Measurements from ENCODE around the gene BAIAP2L1.
"Not testable (repeated sequence)": the region's sequence is repeated elsewhere in the genome, so short reads cannot be mapped to it uniquely, and the experiment has no call there.

BAIAP2L1 gene

DNA sequence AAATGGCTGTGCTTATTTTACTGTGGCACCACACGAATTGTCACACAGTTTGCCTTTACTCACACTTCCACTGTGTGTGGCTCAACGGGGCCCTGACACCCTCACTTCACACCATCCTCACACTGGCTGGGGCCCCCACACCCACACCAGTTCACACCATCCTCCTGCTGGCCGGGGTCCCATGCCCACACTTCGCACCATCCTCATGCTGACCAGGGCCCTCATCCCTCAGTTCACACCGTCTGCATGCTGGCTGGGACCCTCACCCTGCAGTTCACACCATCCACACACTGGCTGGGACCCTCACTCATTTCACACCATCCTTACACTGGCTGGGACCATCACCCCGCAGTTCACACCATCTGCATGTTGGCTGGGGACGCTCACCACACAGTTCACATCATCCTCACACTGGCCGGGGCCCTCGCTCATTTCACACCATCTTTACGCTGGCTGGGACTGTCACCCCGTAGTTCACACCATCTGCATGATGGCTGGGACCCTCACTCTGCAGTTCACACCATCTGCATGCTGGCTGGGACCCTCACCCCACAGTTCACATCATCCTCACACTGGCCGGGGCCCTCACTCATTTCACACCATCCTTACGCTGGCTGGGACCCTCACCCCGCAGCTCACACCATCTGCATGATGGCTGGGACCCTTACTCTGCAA lies 83.4 kb downstream of the BAIAP2L1 start:
- no peak for DNase-seq

DNA sequence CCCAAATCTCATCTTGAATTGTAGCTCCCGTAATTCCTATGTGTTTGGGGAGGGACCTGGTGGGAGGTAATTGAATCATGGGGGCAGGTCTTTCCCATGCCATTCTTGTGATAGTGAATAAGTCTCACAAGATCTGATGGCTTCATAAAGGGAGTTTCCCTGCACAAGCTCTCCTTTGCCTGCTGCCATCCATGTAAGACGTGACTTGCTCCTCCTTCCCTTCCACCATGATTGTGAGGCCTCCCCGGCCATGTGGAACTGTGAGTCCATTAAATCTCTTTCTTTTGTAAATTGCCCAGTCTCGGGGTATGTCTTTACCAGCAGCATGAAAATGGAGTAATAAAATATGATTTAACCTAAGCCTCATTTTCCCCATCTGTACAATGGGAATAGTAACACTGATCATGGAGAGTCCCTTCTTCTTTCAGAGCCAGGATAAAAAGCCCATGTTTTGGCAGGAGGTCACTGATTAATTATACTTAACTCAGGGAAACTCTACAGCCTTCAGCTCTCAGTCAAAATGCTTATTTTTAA lies 84.8 kb downstream of the BAIAP2L1 start:
- DNase-seq, result not testable (repeated sequence)

DNA sequence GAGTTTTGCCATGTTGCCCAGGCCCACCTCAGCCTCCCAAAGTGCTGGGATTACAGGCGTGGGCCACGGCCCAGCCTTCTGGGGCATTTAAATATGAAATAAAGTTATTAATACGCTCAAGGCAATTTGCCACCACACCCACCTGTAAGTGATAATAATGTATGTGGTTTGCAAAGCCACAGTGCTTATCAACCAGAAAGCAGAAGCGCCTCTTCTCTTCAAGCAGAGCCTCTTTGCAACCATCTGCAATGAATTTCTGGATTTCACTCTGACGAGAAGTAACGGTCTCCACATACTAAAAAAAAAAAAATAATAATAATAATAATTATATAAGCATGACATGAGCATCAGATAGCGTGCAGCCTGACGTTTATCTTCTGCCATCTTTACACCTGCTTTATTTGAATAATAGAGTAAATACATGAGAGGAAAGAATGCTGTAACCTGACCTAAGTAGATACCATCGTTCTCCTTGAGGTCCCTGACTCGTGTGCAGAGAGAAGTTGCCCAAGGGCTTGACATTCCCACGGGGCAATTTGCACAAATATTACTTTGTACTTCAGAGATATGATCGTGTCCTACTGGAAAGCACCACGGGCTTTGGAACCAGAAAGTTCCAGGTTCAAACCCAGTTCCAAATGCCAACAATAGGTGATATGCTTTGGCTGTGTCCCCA lies 85.4 kb downstream of the BAIAP2L1 start:
- no peak for DNase-seq

DNA sequence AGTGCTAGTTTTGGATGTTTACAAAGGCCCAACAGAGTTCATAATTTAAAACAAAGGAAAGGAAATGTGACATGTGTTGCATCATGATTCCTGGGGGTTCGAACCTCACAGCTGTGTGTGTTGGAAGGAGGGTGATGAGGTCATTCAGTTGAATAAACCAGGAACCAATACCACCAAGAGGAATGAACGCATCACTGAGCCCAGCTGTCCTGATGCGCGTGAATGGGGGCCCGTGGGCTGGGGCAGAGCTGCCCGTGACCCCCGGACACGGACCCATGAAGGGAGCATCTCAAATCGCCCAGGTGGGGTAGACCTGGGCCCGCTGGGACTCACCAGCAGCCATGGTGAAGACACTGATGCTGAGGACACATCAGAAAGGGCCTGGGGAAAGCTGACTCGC lies 86.4 kb downstream of the BAIAP2L1 start:
- DNase-seq, result no peak

DNA sequence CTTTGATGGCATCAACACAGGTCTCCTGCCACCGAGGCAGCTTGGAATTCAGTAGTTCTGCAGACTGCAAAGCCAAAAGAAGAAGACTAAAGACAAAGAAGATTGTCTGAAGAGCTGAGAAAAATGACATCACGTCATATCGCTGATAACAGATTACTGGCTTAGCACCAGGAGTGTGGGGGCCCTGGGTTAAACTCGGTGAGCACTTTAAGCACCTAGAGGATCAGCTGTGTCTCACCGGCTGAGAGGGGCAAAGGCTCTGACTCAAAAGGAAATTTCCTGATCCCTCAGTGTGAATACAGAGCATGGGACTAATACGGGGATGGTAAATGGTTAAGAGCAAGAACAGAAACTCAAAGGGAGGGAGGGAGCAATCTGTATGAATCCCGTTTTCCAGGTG lies 88.7 kb downstream of the BAIAP2L1 start:
- no peak for DNase-seq

DNA sequence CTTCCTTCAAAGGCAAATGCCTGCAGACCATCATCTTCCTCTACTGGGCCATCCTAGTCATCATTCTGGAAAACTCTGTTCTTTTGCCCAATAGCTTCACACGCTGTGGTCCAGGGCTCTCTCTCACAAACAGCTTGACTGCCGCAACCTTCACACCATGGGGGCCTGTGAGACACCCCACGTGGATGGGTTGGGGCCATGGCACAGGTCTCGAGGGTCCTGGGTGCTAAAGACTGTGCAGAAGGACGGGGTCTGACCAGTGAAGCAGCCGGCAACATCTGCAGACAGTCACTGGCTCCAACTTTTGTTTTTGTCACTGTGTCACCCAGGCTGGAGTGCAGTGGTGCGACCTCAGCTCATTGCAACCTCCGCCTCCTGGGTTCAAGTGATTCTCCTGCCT lies 91.3 kb downstream of the BAIAP2L1 start:
- no peak for DNase-seq

DNA sequence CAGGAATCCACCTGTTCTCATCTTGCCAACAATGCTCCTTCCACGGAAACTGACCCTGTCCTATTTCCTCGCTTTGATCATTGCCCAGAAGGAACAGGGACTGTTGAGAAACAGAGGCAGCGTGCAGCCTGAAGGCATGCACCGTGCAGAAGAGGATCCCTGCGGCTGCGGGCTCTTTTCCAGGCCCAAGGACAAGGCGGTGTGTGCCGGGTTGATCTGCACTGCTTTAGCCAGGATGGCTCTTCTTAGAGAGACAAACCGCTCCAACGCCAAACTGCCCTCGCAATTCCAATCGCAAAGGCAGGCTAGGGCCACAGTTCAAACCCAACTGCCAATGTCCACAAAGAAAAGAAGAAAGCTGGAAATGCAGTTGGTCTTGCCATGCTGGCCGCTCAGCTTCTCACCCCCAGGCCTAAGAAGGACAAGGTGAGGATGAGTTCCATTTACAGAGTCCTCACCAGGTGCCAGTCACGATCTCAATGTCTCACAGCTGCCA lies 92.9 kb downstream of the BAIAP2L1 start:
- no peak for DNase-seq

DNA sequence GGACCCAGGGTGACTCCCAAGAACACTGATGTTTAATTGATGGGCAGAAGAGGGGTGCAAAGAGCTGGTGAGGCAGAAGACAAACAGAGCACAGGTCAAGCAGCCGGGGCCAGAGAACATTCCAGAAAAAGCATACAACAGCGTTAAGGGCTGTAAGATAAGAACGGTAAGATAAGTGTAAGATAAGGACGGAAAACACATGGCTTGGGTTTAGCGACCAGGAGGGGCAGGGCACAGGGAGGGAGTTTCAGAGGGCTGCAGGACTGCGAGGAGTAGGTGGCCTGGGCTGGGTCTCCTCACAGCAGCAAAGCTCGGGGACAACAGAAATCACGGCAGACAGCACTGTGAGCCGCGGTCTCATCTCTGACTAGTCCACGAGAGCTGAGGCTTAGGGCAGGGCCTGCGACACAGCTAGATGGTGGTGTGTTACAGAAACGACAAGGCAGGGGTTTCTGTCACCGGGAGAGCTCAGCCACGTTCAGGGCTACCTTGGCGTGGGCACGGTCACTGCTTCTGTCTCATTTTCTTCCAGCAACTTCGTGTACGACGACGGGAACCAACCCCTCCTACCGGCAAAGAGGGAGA lies 94.8 kb downstream of the BAIAP2L1 start:
- no peak for DNase-seq

DNA sequence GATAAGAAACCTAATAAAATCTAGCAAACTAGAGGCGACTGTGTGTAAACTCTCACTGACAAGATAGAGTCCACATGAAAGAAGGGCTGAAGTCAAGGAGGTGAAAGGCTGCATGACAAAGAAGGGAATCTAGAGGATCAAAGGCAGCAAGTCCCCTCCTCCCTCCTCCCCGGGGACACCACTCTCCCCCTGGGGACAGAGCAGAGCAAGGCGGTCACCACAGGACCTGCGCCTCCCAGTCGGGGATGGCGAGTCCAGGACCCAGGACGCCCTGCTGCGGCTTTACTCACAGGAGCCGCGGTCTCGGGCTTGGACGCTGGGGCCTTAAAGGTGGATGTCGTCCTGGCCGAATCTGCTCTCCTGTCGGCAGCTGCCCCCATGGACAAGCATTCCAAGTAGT lies 97.0 kb downstream of the BAIAP2L1 start:
- no peak for DNase-seq

DNA sequence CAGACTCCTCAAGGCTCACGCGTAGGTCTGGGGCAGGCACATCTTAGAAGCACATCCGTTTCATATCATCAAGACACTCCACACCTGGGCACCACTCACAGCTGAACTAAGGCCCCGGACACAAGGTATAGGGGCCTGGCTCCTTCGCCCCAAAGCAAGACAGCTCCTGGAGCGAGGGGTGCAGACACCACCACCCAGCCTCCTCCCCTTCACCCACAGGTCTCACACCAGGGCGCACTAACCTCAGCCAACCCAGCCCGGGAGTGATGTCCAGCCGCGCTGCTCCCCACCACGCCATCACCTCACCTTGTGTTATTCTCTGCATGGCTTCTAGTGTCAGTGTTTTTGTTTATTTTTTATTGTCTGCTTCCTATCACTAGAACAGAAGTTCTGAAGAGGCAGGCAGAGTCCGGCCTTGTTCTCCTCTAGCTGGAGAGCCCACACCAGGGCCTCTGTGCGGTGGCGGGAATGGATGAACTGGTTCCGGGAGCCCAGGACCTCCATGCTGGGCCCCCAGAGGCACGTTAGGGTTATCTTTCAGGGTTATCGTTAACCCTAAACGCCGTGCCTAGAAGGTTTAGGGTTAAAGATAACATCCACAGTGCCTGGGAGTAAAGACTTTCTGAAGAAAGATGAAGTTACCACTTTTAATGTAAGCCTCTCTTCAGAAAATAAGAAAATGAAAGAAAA lies 97.6 kb downstream of the BAIAP2L1 start:
- no peak for DNase-seq

DNA sequence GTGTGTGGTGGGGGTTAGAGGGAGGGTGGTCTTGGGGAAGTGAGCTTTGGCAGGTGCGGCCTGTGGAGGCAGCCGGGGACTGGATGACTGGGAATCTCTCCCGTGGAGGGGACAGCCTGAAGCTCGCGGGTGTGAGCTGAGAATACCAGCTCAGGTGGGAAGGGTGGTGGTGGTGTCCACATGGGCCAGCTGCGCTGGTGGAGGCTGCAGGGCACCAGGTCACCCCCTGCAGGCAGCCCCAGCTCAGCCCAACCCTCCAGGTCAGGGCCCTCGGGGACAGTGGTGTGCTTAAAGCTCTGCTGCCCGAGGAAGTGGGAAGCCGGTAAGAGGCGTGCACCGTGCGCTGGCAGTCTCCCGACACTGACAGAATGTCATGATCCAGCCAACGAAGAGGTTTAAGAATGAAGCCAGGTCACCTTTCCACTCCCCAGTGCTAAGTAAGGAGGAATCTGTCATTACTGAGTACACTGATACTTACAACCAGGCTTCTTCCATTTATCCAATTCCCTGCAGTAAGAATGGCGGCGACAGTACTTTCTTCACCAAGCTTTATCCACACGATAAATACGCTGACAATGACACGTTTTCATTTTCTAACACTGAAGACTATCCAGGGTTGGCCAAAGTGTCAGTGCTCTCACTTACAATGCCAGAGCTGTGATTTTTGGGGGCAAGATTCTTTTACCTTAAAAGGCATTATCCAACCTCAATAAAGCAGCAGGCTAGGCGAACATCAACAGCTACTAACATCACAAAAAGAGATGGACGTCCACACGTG lies 99.0 kb downstream of the BAIAP2L1 start:
- DNase-seq, result no peak

DNA sequence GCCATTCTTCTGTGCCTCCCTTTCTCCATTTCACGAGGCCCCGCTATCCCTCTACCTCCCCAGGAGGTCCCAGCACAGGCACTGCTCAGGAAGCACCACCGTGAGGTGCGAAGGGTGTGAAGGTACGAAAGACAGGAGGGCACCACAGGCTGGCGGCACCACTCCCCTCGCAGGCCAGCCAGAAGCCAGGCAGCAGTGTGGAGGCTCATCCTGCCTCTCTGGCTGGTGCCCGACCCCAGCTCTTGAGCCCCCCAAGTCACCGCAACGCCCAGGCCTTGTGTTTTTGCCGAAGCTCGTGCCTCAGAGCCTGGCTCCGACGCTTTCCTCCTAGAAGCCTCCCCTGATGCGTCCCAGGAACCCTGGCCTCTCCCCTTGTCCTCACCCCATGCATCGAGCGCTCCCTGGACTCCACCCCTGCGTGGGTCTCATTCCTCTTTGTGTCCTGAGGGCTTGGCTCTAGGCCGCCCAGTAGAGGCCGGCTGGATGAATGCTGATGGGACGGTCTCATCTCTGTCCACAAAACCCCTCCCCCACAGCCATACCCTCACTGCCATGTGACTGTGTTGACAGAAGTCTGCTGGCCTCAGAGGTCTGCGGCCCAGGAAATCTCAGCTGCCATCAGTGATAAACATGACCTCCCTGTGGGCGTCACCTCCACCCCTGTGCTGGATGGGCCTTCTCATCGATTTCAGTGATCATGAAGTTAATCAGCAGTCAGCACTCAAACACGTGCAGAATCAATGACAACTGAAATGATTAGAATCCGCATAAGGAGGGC lies 100.1 kb downstream of the BAIAP2L1 start:
- no peak for DNase-seq

DNA sequence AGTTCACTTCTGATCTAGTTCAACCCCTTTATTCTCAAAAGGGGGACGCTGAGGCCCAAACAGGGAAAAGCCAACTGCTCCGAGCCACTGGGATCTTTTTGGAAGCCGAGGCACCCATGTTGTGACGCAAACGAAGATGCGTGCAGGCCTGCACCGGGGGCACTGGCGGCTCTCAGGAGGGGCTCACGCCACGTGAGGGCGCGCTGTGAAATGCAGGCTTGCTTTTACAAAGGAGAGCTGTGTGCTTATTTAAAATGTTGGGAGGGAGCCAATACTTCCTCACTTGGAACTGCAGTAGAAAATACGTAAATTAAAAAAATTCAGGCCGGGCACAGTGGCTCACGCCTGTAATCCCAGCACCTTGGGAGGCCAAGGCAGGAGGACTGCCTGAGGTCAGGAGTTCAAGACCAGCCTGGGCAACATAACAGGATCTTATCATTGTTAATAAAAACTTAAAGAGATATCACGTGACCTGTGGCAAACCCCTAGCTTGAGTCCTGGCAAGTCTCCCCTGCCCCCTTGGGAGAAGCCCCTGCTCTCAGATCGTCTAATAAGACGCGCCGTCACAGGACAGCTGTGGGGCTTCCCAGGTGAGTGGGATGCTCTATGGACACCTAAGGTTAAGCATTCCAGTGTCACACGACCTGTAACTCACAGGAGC lies 103.1 kb downstream of the BAIAP2L1 start:
- DNase-seq, result no peak

DNA sequence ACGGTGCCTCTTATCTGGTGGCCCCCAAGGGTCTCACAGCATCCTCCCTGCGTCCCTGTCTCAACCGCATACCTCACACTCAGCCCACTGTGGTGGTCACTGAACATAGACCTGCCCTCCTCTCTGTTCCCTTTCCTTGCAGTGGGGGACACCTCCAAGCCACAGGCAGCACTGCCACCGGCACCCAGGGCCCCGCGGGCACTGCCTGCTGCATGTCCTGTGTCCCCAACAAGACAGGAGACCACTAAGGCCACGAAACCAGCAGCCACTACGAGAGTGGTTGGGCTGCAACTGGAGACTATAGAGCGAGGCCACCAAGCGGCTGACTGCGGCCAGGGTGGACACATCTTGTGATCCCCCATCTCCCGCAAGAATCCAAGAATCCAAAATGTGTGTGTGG lies 104.1 kb downstream of the BAIAP2L1 start:
- no peak for DNase-seq

DNA sequence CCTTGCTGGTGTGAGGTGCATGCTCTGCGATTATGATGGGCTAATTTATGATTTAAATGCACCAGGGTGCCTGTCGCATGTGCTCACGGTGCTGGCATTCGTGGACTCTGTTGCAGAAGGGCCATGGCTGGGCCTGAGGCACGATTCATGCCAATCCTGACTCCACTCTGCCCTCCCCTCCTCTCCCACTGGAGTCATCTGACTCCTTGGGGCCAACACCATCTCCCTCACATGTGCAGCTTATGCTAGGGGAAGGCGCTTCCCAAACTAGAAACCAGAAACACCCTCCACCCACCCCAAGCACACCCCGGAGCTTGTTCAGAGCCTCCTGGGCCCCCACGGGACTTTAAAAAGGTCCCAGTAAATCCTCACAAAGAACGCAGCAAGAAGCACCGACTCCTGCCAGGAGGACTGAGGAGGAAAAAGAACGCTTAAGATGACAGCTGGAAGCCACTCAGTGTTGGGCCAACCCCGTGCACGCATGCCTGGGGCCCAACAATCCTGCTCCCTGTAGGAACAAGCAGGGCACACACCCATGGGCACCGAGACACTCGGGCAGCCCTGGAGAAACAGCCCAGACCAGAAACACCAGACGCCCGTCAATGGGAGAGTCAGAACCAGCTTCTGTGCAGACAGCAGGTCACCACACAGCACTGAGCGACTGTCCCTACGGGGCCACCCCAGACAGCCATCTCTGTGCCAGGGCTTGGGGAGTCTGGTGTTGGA lies 105.3 kb downstream of the BAIAP2L1 start:
- no peak for DNase-seq

DNA sequence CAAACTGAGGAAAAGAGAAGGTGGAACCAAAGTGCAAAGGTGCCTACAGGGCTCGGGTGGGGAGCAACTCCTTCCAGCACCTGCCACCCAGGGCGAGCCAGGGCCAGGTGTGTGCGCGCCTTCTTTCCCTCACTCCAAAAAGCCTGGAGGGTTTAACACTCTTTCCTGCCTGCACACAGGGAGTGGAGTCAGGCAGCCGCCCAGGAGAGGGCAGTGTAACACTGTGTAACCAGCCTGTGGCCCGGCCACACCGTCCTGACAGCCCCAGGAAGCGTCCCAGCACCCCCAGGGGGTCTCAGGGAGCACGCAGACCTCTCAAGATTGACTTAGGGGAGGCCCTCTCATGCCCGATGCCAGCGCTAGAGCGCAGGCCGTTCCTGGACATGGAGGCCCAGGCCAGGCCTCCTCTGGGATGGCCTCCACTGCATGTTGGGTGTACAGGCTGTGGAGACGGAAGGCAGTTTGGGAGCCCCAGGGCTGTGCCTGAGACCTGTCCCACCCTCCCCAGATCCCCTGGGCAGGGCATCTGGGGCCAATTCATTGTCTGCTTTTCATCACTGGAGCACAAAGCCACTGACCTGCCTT lies 106.0 kb downstream of the BAIAP2L1 start:
- DNase-seq, result peak; percentile 30

DNA sequence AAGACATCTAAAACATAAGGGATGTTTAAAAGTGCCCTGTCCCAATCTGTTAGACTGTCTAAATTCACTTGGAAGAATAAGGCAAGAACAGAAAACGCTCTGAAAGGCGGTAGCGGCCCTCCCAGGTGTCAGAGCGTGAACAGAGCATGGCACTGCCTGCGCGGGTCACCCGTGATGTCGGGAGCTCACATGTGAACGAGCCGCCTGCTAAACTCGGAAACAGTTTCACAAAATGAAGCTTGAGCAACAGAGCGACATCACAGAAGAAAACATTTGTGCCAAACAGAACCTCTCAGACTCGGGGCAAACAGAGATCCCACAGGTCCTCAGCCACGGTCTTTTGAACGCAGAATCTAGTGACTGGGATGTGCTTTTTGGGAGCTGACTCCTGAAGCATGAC lies 106.6 kb downstream of the BAIAP2L1 start:
- no peak for DNase-seq

DNA sequence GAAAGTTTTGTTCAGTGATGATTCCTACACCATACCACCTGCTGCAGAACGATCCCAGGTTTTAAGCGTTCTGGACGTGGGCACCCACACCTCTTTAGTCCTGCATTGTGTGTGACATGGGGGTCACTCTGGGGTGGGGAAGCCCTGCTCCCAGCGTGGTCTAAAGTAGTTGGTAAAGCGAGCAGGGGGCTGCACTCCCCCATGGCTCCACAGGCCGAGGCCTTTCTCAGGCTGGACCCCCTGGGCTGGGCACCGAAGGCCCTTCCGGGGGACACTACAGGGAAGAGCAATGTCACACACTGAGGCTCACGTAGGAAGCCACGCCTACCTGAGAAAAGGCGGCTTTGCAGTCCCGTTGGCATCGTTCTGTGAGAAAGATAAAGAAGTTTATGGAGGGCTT lies 107.1 kb downstream of the BAIAP2L1 start:
- DNase-seq, result no peak

DNA sequence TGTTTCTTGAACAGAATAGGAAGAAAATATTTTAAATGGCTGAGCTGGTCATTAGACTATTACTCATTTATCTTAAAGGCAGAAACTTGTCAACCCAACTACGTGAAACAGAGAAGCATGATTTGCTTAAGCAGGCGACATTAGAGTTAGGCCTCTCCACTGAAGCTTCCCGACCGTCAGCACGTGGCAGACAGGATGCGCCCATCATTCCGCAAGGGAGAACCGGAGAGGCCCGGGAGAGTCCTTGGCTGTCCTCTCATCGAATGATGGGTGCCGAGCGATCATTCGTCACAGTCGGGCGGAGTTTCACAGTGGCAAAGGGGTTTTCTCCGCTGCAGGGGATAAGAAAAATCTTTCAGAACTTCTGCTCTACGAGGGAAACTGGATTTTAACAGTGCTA lies 107.6 kb downstream of the BAIAP2L1 start:
- no peak for DNase-seq

DNA sequence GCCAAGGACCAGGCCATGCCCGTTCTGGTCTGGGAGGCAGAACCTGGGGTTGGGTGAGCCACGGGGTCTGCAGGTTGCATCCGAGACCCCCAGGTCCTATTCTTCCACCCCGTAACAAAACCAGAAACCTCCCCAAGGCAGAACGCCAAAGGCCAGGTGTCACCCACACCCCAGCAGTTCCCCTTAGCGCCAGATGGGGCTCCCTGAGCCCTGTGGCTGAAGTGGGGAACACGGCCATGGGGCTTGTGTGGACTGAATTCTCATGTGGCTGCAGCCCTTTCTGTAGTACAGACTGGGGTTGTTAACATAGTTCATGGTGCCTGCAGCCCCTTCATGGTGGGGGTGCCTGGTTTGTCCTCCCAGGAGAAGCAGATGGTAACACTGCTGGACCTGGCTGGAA lies 109.2 kb downstream of the BAIAP2L1 start:
- DNase-seq, result no peak
